Sigmoid colon (tissue), 4 donors: ENCODE results near the gene PRKG1.

Experiments
- POLR2A ChIP-seq, 2 donors: fragments of 450-650 bp; IDR thresholded peaks; one replicate each; pipeline ENCODE4 v1.6.1; 2016; ENCODE audit warnings: antibody characterized with exemption in 2 of 2, mild to moderate bottlenecking in 2 of 2, moderate library complexity in 2 of 2
- POLR2AphosphoS5 ChIP-seq, 4 donors: sonication (generic); formaldehyde crosslinking; IDR thresholded peaks; one replicate each; pipeline ENCODE4 v1.6.1; 2017; ENCODE audit warnings: antibody characterized with exemption in 4 of 4
- TF ChIP-seq, protein P1 (sequence below), 4 experiments: fragments of 450-650 bp in 3 of 4; fragments of 200-600 bp in 1 of 4; IDR thresholded peaks; one replicate each; pipeline ENCODE4 v1.5.1; 2016 to 2019; ENCODE audit warnings: antibody characterized with exemption in 4 of 4, mild to moderate bottlenecking in 3 of 4, moderate library complexity in 2 of 4

DNA sequence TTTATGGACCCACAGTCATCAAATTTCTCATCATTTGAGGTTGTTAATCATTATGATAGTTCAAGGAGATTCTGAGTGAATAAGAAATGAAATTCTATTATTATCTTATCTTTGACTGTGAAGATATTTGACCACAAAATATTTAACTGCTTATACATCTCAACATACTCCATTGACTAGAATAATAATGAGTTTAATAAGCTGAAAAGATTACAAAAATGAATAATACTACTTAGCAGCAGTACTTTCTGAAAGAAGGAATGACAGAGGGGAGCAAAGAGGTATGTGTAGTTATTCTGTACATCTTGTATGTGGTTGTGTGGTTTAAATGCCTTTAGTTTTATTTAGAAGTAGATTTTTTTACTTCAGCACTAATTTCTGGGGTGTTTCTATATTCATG, 214.2 kb downstream of the PRKG1 start:
- TF ChIP-seq, protein P1, sequence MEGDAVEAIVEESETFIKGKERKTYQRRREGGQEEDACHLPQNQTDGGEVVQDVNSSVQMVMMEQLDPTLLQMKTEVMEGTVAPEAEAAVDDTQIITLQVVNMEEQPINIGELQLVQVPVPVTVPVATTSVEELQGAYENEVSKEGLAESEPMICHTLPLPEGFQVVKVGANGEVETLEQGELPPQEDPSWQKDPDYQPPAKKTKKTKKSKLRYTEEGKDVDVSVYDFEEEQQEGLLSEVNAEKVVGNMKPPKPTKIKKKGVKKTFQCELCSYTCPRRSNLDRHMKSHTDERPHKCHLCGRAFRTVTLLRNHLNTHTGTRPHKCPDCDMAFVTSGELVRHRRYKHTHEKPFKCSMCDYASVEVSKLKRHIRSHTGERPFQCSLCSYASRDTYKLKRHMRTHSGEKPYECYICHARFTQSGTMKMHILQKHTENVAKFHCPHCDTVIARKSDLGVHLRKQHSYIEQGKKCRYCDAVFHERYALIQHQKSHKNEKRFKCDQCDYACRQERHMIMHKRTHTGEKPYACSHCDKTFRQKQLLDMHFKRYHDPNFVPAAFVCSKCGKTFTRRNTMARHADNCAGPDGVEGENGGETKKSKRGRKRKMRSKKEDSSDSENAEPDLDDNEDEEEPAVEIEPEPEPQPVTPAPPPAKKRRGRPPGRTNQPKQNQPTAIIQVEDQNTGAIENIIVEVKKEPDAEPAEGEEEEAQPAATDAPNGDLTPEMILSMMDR (IDR thresholded peaks at IDR 0.05) = no peak
- no peak for TF ChIP-seq POLR2AphosphoS5 (IDR thresholded peaks at IDR 0.05)
- TF ChIP-seq POLR2A (IDR thresholded peaks at IDR 0.05) = no peak
